Measurements from ENCODE around the gene PNP. TPM values are rescaled to one million over a fixed set of nuclear protein-coding genes. Genes with fewer than 3 reads are reported as not detected.

The PNP gene
- total RNA-seq = 22.2 and 32.4 TPM in 2 replicates

- no peak for TF ChIP-seq CTCF (IDR thresholded peaks at IDR 0.05; ENCODE audit: insufficient read depth, low read depth, low read length)
- peak; percentile 88 for DNase-seq (ENCODE audit: low read depth)
- peak within 1 kb of the TSS; percentile 82 for H3K4me3 ChIP-seq (ENCODE audit: low read depth, low read length)
Measured at GRCh38 chr14:20469242-20469889, at the start of gene PNP. TSS of gene PNP (plus strand) at chr14:20469406. CDS start at chr14:20469525, 119 bp downstream.

- no peak for DNase-seq (ENCODE audit: low read depth)
- TF ChIP-seq CTCF (IDR thresholded peaks at IDR 0.05; ENCODE audit: insufficient read depth, low read depth, low read length) = no peak
- H3K4me3 ChIP-seq (ENCODE audit: low read depth, low read length) = no peak overlapping the region
Measured at GRCh38 chr14:20419419-20419818, 49.8 kb upstream of the PNP start.

GRCh38 chr14:20421267-20421666 is 47.9 kb upstream of the PNP start:
- no peak for TF ChIP-seq CTCF (IDR thresholded peaks at IDR 0.05; ENCODE audit: insufficient read depth, low read depth, low read length)
- DNase-seq (ENCODE audit: low read depth) = no peak
- no peak overlapping the region for H3K4me3 ChIP-seq (ENCODE audit: low read depth, low read length)

- DNase-seq (ENCODE audit: low read depth) = no peak
- no peak overlapping the region for H3K4me3 ChIP-seq (ENCODE audit: low read depth, low read length)
- no peak for TF ChIP-seq CTCF (IDR thresholded peaks at IDR 0.05; ENCODE audit: insufficient read depth, low read depth, low read length)
Measured at GRCh38 chr14:20422886-20423285, 46.3 kb upstream of the PNP start.

GRCh38 chr14:20424851-20425250 is 44.4 kb upstream of the PNP start:
- no peak for DNase-seq (ENCODE audit: low read depth)
- TF ChIP-seq CTCF (IDR thresholded peaks at IDR 0.05; ENCODE audit: insufficient read depth, low read depth, low read length) = no peak
- H3K4me3 ChIP-seq (ENCODE audit: low read depth, low read length) = no peak overlapping the region

- DNase-seq (ENCODE audit: low read depth) = peak; percentile 39
- no peak for TF ChIP-seq CTCF (IDR thresholded peaks at IDR 0.05; ENCODE audit: insufficient read depth, low read depth, low read length)
Measured at GRCh38 chr14:20427231-20428009, 41.8 kb upstream of the PNP start.

More at GRCh38 chr14:20427231-20428009, 41.8 kb upstream of the PNP start:
- no peak overlapping the region for H3K4me3 ChIP-seq (ENCODE audit: low read depth, low read length)
